ENCODE measurements around the gene EXOC5. TPM values are rescaled to one million over a fixed set of nuclear protein-coding genes. Genes with fewer than 3 reads are reported as not detected.

Gene EXOC5
- total RNA-seq: 10 to 100 TPM; 21.8 to 29.8 (median 28.8) TPM

DNA sequence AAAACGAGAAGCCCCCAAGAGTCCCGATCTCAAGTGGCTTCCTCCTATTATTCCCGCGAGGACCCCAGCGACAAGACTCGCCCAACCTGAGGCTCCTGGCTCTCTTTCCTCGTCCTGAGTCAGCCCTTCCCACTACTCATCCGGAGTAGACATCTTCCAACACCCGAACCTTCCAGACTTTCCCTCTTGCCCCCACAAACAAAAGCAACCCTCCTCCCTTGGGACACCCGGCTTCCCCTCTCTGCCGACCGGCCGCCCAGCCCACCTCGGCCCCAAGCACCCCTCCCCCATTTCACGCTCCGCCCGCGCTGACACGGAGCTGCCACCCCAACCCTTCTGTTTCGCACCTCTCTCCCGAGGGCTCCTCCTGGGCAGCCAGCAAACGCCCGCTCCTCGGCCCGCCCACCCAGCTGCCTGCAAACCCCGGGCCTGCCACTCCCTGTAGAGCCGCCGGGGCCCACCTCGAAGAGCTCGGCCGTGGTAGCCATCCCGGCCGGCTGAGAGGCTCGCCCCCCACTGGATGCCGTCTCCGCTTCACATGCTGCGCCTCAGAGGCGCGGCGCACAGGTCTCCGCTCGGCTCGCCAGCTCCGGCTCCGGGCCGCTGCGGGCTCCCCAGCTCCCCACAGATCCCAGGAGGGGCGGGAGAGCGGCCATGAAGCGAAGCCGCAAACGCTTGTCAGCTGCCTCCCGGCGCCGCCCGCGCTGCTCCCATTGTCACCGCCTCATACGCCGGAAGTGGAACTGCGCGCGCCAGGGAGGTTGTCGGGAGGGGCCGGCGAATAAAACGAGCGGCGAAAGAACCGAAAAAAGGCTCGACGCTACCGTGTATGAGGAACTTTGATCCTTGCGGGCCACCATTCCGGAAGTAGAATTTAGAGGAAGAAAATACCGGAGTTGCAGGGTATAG lies at the start of gene EXOC5, which contains the start of gene AP5M1:
EXOC5 (minus strand) TSS at position 745 of the 909 bp plus-strand sequence; CDS start at position 488, 257 bp downstream.
AP5M1 (plus strand) TSS at position 811 of the 909 bp plus-strand sequence. CDS start 344 bp downstream, outside the sequence.
- no peaks in the 10 kb centered on the region for H3K9me3 ChIP-seq
- peak within 1 kb of the TSS; percentile 96 for H3K27ac ChIP-seq
- TF ChIP-seq, protein P1, sequence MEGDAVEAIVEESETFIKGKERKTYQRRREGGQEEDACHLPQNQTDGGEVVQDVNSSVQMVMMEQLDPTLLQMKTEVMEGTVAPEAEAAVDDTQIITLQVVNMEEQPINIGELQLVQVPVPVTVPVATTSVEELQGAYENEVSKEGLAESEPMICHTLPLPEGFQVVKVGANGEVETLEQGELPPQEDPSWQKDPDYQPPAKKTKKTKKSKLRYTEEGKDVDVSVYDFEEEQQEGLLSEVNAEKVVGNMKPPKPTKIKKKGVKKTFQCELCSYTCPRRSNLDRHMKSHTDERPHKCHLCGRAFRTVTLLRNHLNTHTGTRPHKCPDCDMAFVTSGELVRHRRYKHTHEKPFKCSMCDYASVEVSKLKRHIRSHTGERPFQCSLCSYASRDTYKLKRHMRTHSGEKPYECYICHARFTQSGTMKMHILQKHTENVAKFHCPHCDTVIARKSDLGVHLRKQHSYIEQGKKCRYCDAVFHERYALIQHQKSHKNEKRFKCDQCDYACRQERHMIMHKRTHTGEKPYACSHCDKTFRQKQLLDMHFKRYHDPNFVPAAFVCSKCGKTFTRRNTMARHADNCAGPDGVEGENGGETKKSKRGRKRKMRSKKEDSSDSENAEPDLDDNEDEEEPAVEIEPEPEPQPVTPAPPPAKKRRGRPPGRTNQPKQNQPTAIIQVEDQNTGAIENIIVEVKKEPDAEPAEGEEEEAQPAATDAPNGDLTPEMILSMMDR (IDR thresholded peaks at IDR 0.05): peak in 1 of 2 donors; percentile 10
- TF ChIP-seq POLR2AphosphoS5 (IDR thresholded peaks at IDR 0.05) (peak; percentile 6 to 84 (median 43)), EP300 (IDR thresholded peaks at IDR 0.05) (no peak), POLR2A (IDR thresholded peaks at IDR 0.05) (peak in 1 of 2 donors; percentile 43)
- H3K27me3 ChIP-seq: no peaks in the 10 kb centered on the region
- peaks cover 51% of the 10 kb centered on the region for H3K4me1 ChIP-seq
- peak within 1 kb of the TSS; percentile 67 for H3K4me3 ChIP-seq
- peaks cover 4% of the 10 kb centered on the region for H3K36me3 ChIP-seq
- DNase-seq (ENCODE audit: low spot score in 2 of 2): peak; percentile 94 to 95
- WGBS: under 1% methylated on average over 50 of the region's 76 CpGs

- Histone ChIP-seq H3K27me3 (peaks cover 8% of the 10 kb centered on the region), H3K9me3 (no peaks in the 10 kb centered on the region), H3K4me3 (no peak overlapping the region), H3K4me1 (no peaks in the 10 kb centered on the region), H3K27ac (no peak overlapping the region), H3K36me3 (no peaks in the 10 kb centered on the region)
- DNase-seq (ENCODE audit: low spot score in 2 of 2): peak in 1 of 2 donors; percentile 81
- no peak for TF ChIP-seq EP300 (IDR thresholded peaks at IDR 0.05)
- TF ChIP-seq, protein P1 (IDR thresholded peaks at IDR 0.05): peak; percentile 43 to 71
- 0% methylated on average over 3 of the region's 3 CpGs for WGBS
Measured at GRCh38 chr14:57317248-57317833, 48.6 kb upstream of the EXOC5 start.

GRCh38 chr14:57314396-57315089 lies 45.8 kb upstream of the EXOC5 start:
- H3K4me1 ChIP-seq: no peaks in the 10 kb centered on the region
- H3K36me3 ChIP-seq: no peaks in the 10 kb centered on the region
- no peak overlapping the region for H3K4me3 ChIP-seq
- TF ChIP-seq POLR2A (IDR thresholded peaks at IDR 0.05): no peak
- no peak for TF ChIP-seq EP300 (IDR thresholded peaks at IDR 0.05)
- TF ChIP-seq POLR2AphosphoS5 (IDR thresholded peaks at IDR 0.05): no peak
- TF ChIP-seq, protein P1 (IDR thresholded peaks at IDR 0.05): no peak
- H3K27me3 ChIP-seq: peaks cover 8% of the 10 kb centered on the region
- 68% methylated on average over 7 of the region's 7 CpGs for WGBS
- H3K27ac ChIP-seq: no peak overlapping the region
- no peaks in the 10 kb centered on the region for H3K9me3 ChIP-seq
- no peak for DNase-seq (ENCODE audit: low spot score in 2 of 2)

GRCh38 chr14:57302883-57303282 lies 34.2 kb upstream of the EXOC5 start:
- Histone ChIP-seq H3K4me1 (no peaks in the 10 kb centered on the region), H3K36me3 (no peaks in the 10 kb centered on the region), H3K27me3 (peaks cover 4% of the 10 kb centered on the region), H3K27ac (no peak overlapping the region), H3K4me3 (no peak overlapping the region), H3K9me3 (no peaks in the 10 kb centered on the region)
- 80% methylated on average over 5 of the region's 5 CpGs for WGBS
- TF ChIP-seq POLR2A (IDR thresholded peaks at IDR 0.05): no peak
- TF ChIP-seq EP300 (IDR thresholded peaks at IDR 0.05): no peak
- no peak for TF ChIP-seq POLR2AphosphoS5 (IDR thresholded peaks at IDR 0.05)
- TF ChIP-seq, protein P1 (IDR thresholded peaks at IDR 0.05): no peak
- no peak for DNase-seq (ENCODE audit: low spot score in 2 of 2)

Measured in suprapubic skin (tissue), 4 donors.